ENCODE measurements around the gene NCSTN.
A peak's percentile ranks its signal among the peaks of the same experiment; 100 is the strongest.

NCSTN gene

DNA sequence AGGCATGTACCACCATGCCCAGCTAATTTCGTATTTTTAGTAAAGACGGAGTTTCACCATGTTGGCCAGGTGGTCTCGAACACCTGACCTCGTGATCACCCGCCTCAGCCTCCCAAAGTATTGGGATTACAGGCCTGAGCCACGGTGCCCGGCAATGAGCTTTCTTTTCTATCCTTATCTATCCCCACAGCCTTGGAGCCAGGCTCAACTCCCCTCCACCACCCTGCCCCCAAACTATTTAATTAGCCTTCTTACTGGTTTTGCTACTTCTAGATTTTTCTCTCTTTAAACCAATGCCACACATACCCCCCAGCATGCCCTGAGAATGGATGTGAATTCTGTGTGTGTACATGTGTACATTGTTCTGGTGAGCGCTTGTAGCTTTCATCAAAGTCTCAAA is 51.5 kb downstream of the NCSTN start:
- H2AFZ ChIP-seq, result no peak overlapping the region
- H3K27me3 ChIP-seq (ENCODE audit: control insufficient read depth, insufficient read depth, low read length), result no peaks in the 10 kb centered on the region
- no peaks in the 10 kb centered on the region for H3K9me3 ChIP-seq (ENCODE audit: control insufficient read depth, low read length)
- H3K4me2 ChIP-seq (ENCODE audit: low read length), result no peak overlapping the region
- no peak overlapping the region for H3K27ac ChIP-seq
- H3K79me2 ChIP-seq, result no peaks in the 10 kb centered on the region
- TF ChIP-seq, protein P1, sequence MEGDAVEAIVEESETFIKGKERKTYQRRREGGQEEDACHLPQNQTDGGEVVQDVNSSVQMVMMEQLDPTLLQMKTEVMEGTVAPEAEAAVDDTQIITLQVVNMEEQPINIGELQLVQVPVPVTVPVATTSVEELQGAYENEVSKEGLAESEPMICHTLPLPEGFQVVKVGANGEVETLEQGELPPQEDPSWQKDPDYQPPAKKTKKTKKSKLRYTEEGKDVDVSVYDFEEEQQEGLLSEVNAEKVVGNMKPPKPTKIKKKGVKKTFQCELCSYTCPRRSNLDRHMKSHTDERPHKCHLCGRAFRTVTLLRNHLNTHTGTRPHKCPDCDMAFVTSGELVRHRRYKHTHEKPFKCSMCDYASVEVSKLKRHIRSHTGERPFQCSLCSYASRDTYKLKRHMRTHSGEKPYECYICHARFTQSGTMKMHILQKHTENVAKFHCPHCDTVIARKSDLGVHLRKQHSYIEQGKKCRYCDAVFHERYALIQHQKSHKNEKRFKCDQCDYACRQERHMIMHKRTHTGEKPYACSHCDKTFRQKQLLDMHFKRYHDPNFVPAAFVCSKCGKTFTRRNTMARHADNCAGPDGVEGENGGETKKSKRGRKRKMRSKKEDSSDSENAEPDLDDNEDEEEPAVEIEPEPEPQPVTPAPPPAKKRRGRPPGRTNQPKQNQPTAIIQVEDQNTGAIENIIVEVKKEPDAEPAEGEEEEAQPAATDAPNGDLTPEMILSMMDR (IDR thresholded peaks at IDR 0.05), result no peak
- no peaks in the 10 kb centered on the region for H3K36me3 ChIP-seq (ENCODE audit: control insufficient read depth, insufficient read depth, low read length)
- peaks cover 3% of the 10 kb centered on the region for H3K4me1 ChIP-seq
- no peak overlapping the region for H3K4me3 ChIP-seq (ENCODE audit: low read depth, low read length)
- no peak overlapping the region for H3K9ac ChIP-seq

DNA sequence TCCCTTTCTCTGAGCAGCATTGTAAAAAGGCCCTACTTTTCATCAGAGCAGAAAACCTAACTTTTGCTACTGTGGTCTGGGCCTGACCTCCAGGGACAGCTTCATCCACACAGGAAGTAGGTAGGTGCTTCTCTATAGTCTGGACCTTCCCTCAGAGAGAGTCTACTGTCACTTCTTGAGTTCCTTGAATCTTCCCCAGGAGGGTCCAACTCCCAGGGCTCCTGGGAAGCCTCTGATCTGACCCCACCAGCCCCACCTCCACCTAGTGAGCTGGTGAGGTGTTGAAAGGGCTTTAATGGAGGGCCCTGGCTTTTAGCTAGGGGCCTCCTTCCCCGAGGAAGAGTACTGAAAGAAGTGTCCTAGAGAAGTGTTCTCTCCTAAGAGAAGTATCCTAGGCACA is 54.5 kb downstream of the NCSTN start:
- H3K9me3 ChIP-seq (ENCODE audit: control insufficient read depth, low read length), result no peaks in the 10 kb centered on the region
- H3K9ac ChIP-seq, result no peak overlapping the region
- no peaks in the 10 kb centered on the region for H3K36me3 ChIP-seq (ENCODE audit: control insufficient read depth, insufficient read depth, low read length)
- H3K27me3 ChIP-seq (ENCODE audit: control insufficient read depth, insufficient read depth, low read length), result no peaks in the 10 kb centered on the region
- H3K4me2 ChIP-seq (ENCODE audit: low read length), result no peak overlapping the region
- H3K79me2 ChIP-seq, result no peaks in the 10 kb centered on the region
- H3K4me3 ChIP-seq (ENCODE audit: low read depth, low read length), result no peak overlapping the region
- peaks cover 3% of the 10 kb centered on the region for H3K4me1 ChIP-seq
- H2AFZ ChIP-seq, result no peak overlapping the region
- H3K27ac ChIP-seq, result no peak overlapping the region
- TF ChIP-seq, protein P1 (IDR thresholded peaks at IDR 0.05), result no peak

DNA sequence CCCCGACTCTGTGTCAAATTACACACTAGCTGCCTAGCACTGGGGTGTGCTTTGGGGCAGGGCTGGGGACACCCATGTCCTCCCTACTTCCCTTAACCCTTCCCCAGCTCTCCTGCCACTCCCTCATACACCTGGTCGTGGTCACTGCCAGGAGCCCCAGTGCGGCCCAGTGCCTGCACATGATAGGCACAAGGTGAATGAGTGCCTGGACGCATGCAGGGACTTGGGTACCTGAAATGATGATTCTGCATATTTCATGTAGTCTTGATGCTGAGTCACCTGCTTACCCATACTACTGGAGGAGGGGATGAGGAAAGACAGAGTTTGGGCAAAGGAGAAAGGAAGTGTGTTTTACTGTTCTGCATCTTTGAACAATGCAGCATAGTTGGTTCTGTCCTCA is 55.6 kb downstream of the NCSTN start:
- Histone ChIP-seq H3K36me3 (ENCODE audit: control insufficient read depth, insufficient read depth, low read length) (no peaks in the 10 kb centered on the region), H3K27me3 (ENCODE audit: control insufficient read depth, insufficient read depth, low read length) (no peaks in the 10 kb centered on the region), H2AFZ (peak overlapping the region; percentile 17), H3K4me3 (ENCODE audit: low read depth, low read length) (no peak overlapping the region), H3K4me2 (ENCODE audit: low read length) (no peak overlapping the region), H3K4me1 (peaks cover 3% of the 10 kb centered on the region), H3K9me3 (ENCODE audit: control insufficient read depth, low read length) (no peaks in the 10 kb centered on the region), H3K9ac (no peak overlapping the region), H3K79me2 (no peaks in the 10 kb centered on the region), H3K27ac (no peak overlapping the region)
- TF ChIP-seq, protein P1 (IDR thresholded peaks at IDR 0.05), result no peak

DNA sequence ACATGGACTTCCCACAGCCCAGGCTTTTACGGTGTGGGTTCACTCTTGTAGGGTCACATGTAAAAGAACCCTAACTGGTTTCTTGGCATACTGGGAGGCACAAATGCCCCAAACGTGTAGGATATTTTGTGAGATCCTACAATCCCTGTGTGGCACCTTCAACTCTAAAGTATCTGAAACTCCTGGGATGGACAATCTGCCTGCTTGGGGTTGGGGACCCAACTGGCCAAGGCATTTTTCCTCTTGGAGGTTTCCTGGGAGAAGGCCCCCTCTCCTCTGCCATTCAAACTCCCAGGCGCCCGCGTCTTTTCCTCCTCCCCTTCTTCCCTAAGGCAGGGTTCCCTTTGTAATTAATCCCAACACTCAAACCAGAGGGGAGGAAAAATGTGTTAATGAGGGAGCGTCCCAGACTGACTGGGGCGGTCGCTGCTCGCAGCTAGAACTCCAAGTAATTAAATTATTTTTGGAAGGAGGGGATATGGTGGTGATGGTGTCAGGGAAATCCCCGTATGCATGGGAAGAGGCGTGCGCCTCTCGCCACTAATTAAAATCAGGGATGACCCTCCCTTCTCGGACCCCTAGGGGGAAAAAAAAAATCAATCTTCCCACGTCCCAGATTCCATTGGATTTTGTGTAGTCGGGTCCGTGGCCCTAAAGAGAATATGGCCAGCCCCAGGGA is 56.5 kb downstream of the NCSTN start:
- Histone ChIP-seq H2AFZ (peak overlapping the region; percentile 95), H3K79me2 (no peaks in the 10 kb centered on the region), H3K36me3 (ENCODE audit: control insufficient read depth, insufficient read depth, low read length) (no peaks in the 10 kb centered on the region), H3K4me3 (ENCODE audit: low read depth, low read length) (peak overlapping the region; percentile 65), H3K27ac (no peak overlapping the region), H3K4me2 (ENCODE audit: low read length) (peak overlapping the region; percentile 94), H3K9me3 (ENCODE audit: control insufficient read depth, low read length) (no peaks in the 10 kb centered on the region), H3K9ac (no peak overlapping the region), H3K4me1 (peaks cover 3% of the 10 kb centered on the region), H3K27me3 (ENCODE audit: control insufficient read depth, insufficient read depth, low read length) (no peaks in the 10 kb centered on the region)
- TF ChIP-seq, protein P1 (IDR thresholded peaks at IDR 0.05), result no peak

DNA sequence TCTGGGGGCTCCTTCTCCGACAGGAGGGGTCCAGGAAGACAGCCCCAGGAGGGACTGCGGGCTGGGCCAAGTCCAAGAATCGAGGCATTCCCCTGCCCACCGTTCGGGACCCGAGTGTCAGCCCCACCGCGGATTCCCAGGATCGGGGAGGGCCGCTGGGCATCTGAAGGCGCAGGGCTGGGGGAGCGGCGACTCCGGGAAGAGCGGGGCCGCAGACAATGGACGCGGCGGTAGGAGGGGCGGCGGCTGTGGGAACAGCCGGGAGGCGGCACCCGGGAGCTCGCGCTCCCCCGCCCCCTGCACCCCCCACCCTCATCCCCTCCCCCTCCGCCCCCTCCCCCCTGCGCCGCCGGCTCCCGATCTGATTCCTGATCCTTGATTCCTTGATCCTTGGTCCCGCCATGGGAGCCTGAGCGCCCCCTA is 57.1 kb downstream of the NCSTN start, which contains the start of gene VANGL2:
VANGL2 (plus strand) TSS at position 342 of the 423 bp plus-strand sequence. CDS start 15,274 bp downstream, outside the sequence.
- Histone ChIP-seq H3K27ac (no peak within 1 kb of the TSS), H3K4me3 (ENCODE audit: low read depth, low read length) (peak within 1 kb of the TSS; percentile 86), H3K4me2 (ENCODE audit: low read length) (peak within 1 kb of the TSS; percentile 98), H3K36me3 (ENCODE audit: control insufficient read depth, insufficient read depth, low read length) (no peaks in the 10 kb centered on the region), H3K79me2 (no peaks in the 10 kb centered on the region), H2AFZ (peak within 1 kb of the TSS; percentile 95), H3K4me1 (peaks cover 3% of the 10 kb centered on the region), H3K9me3 (ENCODE audit: control insufficient read depth, low read length) (no peaks in the 10 kb centered on the region), H3K27me3 (ENCODE audit: control insufficient read depth, insufficient read depth, low read length) (no peaks in the 10 kb centered on the region), H3K9ac (peak within 1 kb of the TSS; percentile 28)
- TF ChIP-seq, protein P1 (IDR thresholded peaks at IDR 0.05), result no peak
